ENCODE measurements around the gene AGAP1. TPM values are rescaled to one million over a fixed set of nuclear protein-coding genes. Genes with fewer than 3 reads are reported as not detected.

AGAP1 gene
- total RNA-seq, 1 experiment from 2014 or later, result 25.8 TPM

- H3K79me2 ChIP-seq (ENCODE audit: insufficient read depth, low read length), result no peaks in the 10 kb centered on the region
- no peak overlapping the region for H2AK5ac ChIP-seq (ENCODE audit: insufficient read length, low read length)
- H2BK120ac ChIP-seq (ENCODE audit: low read depth, low read length, poor library complexity, severe bottlenecking), result no peak overlapping the region
- no peak overlapping the region for H4K91ac ChIP-seq (ENCODE audit: insufficient read length, low read depth, low read length)
- no peak overlapping the region for H3K4me3 Mint-ChIP-seq
- no peak overlapping the region for H2BK12ac ChIP-seq (ENCODE audit: insufficient read length, low read depth, low read length)
- no peak overlapping the region for H4K5ac ChIP-seq (ENCODE audit: insufficient read length, low read depth, low read length)
- no peak overlapping the region for H2BK5ac ChIP-seq (ENCODE audit: insufficient read length, low read length)
- H3K23ac ChIP-seq (ENCODE audit: insufficient read length, low read depth, low read length), result no peak overlapping the region
- no peaks in the 10 kb centered on the region for H4K20me1 ChIP-seq (ENCODE audit: control insufficient read depth, insufficient read depth, insufficient read length)
- TF ChIP-seq, protein P1, sequence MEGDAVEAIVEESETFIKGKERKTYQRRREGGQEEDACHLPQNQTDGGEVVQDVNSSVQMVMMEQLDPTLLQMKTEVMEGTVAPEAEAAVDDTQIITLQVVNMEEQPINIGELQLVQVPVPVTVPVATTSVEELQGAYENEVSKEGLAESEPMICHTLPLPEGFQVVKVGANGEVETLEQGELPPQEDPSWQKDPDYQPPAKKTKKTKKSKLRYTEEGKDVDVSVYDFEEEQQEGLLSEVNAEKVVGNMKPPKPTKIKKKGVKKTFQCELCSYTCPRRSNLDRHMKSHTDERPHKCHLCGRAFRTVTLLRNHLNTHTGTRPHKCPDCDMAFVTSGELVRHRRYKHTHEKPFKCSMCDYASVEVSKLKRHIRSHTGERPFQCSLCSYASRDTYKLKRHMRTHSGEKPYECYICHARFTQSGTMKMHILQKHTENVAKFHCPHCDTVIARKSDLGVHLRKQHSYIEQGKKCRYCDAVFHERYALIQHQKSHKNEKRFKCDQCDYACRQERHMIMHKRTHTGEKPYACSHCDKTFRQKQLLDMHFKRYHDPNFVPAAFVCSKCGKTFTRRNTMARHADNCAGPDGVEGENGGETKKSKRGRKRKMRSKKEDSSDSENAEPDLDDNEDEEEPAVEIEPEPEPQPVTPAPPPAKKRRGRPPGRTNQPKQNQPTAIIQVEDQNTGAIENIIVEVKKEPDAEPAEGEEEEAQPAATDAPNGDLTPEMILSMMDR (conservative IDR thresholded peaks at IDR 0.05), result no peak
- no peak overlapping the region; the same call in 1 of the 2 replicates for H3K14ac ChIP-seq (ENCODE audit: insufficient read depth, low read length)
- H2BK20ac ChIP-seq (ENCODE audit: low read depth, low read length, poor library complexity, severe bottlenecking), result no peak overlapping the region
- no peaks in the 10 kb centered on the region for H3K79me1 ChIP-seq (ENCODE audit: insufficient read depth, low read depth, low read length, poor library complexity, severe bottlenecking)
- H3K9ac ChIP-seq (ENCODE audit: extremely low read depth, insufficient read length, low read length), result no peak overlapping the region
- H3K27ac ChIP-seq (ENCODE audit: insufficient read length, low read depth, low read length), result no peak overlapping the region
- no peak overlapping the region for H3K4ac ChIP-seq (ENCODE audit: low read depth, low read length)
- DNase-seq, result no peak
- no peak overlapping the region for H3K56ac ChIP-seq (ENCODE audit: insufficient read length, low read depth, low read length)
- H3K27me3 ChIP-seq (ENCODE audit: insufficient read depth, low read length), result no peaks in the 10 kb centered on the region
- no peak overlapping the region for H3T11ph ChIP-seq (ENCODE audit: low read length)
- no peaks in the 10 kb centered on the region for H3K9me3 ChIP-seq (ENCODE audit: control insufficient read depth, low read depth, low read length)
- no peak overlapping the region for H3K27ac Mint-ChIP-seq
- no peak overlapping the region for H3K4me2 ChIP-seq (ENCODE audit: insufficient read depth, insufficient read length, low read length)
- peaks cover 0 to 3% (median 1%) of the 10 kb centered on the region in 3 experiments; a peak in 2 of 7 replicates for H3K36me3 Mint-ChIP-seq (ENCODE audit: insufficient read depth in 1 of 3, low read depth in 3 of 3)
- no CpG with 5 or more reads among the region's 4 CpGs for WGBS (ENCODE audit: extremely low coverage, insufficient read length, low lambda C conversion rate)
- peaks cover 6% of the 10 kb centered on the region; the same call in 1 of the 2 replicates for H3K4me1 ChIP-seq (ENCODE audit: insufficient read depth, low read length)
- peaks cover 12 to 21% of the 10 kb centered on the region in 2 experiments for H3K4me1 Mint-ChIP-seq
- H2AFZ ChIP-seq (ENCODE audit: low read length), result no peak overlapping the region
- H3K23me2 ChIP-seq (ENCODE audit: insufficient read length, low read depth, low read length, poor library complexity, severe bottlenecking), result no peaks in the 10 kb centered on the region
- H3K9me3 Mint-ChIP-seq, result no peaks in the 10 kb centered on the region
- H4K8ac ChIP-seq (replicated peaks; ENCODE audit: insufficient read length, low read depth, low read length), result no peak overlapping the region
- H3K27me3 Mint-ChIP-seq (ENCODE audit: low read depth), result peaks cover 1% of the 10 kb centered on the region
- no peak overlapping the region for H3K18ac ChIP-seq (ENCODE audit: insufficient read length, low read depth, low read length)
- H2BK15ac ChIP-seq (ENCODE audit: low read depth, low read length), result no peak overlapping the region
Measured at GRCh38 chr2:236129935-236130334, 636.1 kb downstream of the AGAP1 start.

All from H9 (cell line).